NCI-H446 treated with DMSO at 0.1 percent for 48 hours (cell line): ENCODE results near the gene PTPN2.
"Not testable (repeated sequence)": the region's sequence is repeated elsewhere in the genome, so short reads cannot be mapped to it uniquely, and the experiment has no call there.

Experiments used
- DNase-seq: peaks from one replicate; lab custom pipeline; 2025; lab: John Stamatoyannopoulos, UW

Gene PTPN2

GRCh38 chr18:12825230-12825629 lies 58.8 kb downstream of the PTPN2 start:
- DNase-seq: no peak

GRCh38 chr18:12823892-12824291 lies 60.1 kb downstream of the PTPN2 start:
- no peak for DNase-seq

GRCh38 chr18:12821408-12821807 lies 62.6 kb downstream of the PTPN2 start:
- no peak for DNase-seq

- DNase-seq: no peak
These were observed 63.5 kb downstream of the PTPN2 start for GRCh38 chr18:12820506-12820905.

- DNase-seq: no peak
These were observed 64.2 kb downstream of the PTPN2 start for GRCh38 chr18:12819841-12820240.

- no peak for DNase-seq
These were observed 64.7 kb downstream of the PTPN2 start for GRCh38 chr18:12819322-12819721.

- DNase-seq: no peak
These were observed 65.8 kb downstream of the PTPN2 start for GRCh38 chr18:12818243-12818642.

GRCh38 chr18:12816451-12816850 lies 67.6 kb downstream of the PTPN2 start:
- no peak for DNase-seq

- no peak for DNase-seq
These were observed 72.7 kb downstream of the PTPN2 start for GRCh38 chr18:12811191-12811950.

GRCh38 chr18:12803069-12803936 lies 80.7 kb downstream of the PTPN2 start:
- DNase-seq: no peak

GRCh38 chr18:12802538-12802937 lies 81.5 kb downstream of the PTPN2 start:
- no peak for DNase-seq

GRCh38 chr18:12796448-12796847 lies 87.6 kb downstream of the PTPN2 start:
- DNase-seq: no peak

- DNase-seq: no peak
These were observed 92.4 kb downstream of the PTPN2 start for GRCh38 chr18:12791610-12792009.

GRCh38 chr18:12786669-12787068 lies 97.4 kb downstream of the PTPN2 start:
- DNase-seq: no peak

- no peak for DNase-seq
These were observed 100.5 kb downstream of the PTPN2 start for GRCh38 chr18:12783524-12783923.

- no peak for DNase-seq
These were observed 101.5 kb downstream of the PTPN2 start for GRCh38 chr18:12782521-12782920.

- DNase-seq: no peak
These were observed 104.6 kb downstream of the PTPN2 start for GRCh38 chr18:12779456-12779855.

- no peak for DNase-seq
These were observed 105.0 kb downstream of the PTPN2 start for GRCh38 chr18:12779043-12779442.

- DNase-seq: no peak
These were observed 106.5 kb downstream of the PTPN2 start for GRCh38 chr18:12777500-12777944.

GRCh38 chr18:12776821-12777471 lies 107.1 kb downstream of the PTPN2 start:
- DNase-seq: no peak

- DNase-seq: not testable (repeated sequence)
These were observed 107.6 kb downstream of the PTPN2 start for GRCh38 chr18:12776415-12776814.

GRCh38 chr18:12774982-12775381 lies 109.1 kb downstream of the PTPN2 start:
- DNase-seq: no peak

GRCh38 chr18:12773369-12773768 lies 110.7 kb downstream of the PTPN2 start:
- DNase-seq: no peak
